Peyer's patch (tissue), 4 donors: ENCODE measurements around the gene GIGYF1.

ENCODE experiments used
- CTCF ChIP-seq, 6 experiments: fragments of 450-650 bp in 4 of 6; fragments of 200-600 bp in 2 of 6; sonication (generic) in 1 of 6; IDR thresholded peaks; one replicate each; pipeline ENCODE4 v1.5.1; 2017 to 2019; ENCODE audit warnings: antibody characterized with exemption in 6 of 6, mild to moderate bottlenecking in 3 of 6, moderate library complexity in 1 of 6
- POLR2A ChIP-seq, 2 donors: fragments of 450-650 bp; IDR thresholded peaks; one replicate each; pipeline ENCODE4 v1.5.1; 2017; ENCODE audit warnings: antibody characterized with exemption in 2 of 2, mild to moderate bottlenecking in 2 of 2, moderate library complexity in 2 of 2

- TF ChIP-seq CTCF (IDR thresholded peaks at IDR 0.05) (no peak), POLR2A (IDR thresholded peaks at IDR 0.05) (no peak)
Observed at GRCh38 chr7:100667331-100668068, 26.6 kb downstream of the GIGYF1 start.
